Ovary (tissue), 9 donors: ENCODE data around the gene CRTC3. TPM values are rescaled to one million over a fixed set of nuclear protein-coding genes. Genes with fewer than 3 reads are reported as not detected.
"Not testable (repeated sequence)": the region's sequence is repeated elsewhere in the genome, so short reads cannot be mapped to it uniquely, and the experiment has no call there.

ENCODE experiments used
- DNase-seq, 5 donors: peaks; one replicate each; pipeline ENCODE4 v3.0.0-alpha.2; 2019 to 2020
- H3K27ac ChIP-seq, 2 donors: fragments of 200-600 bp; one replicate each; pipeline versions ENCODE4 v1.5.1 to v1.8.0; 2019 to 2022
- H3K27me3 ChIP-seq: fragments of 200-600 bp; one replicate; pipeline ENCODE4 v1.8.0; 2022
- H3K36me3 ChIP-seq: fragments of 200-600 bp; sonication (generic); one replicate; pipeline ENCODE4 v1.5.1; 2019
- H3K4me1 ChIP-seq: one replicate; pipeline ENCODE4 v1.8.1; 2013; ENCODE audit warnings: mild to moderate bottlenecking, moderate library complexity; ENCODE audit not compliant: insufficient read depth
- H3K4me3 ChIP-seq: fragments of 200-600 bp; sonication (generic); one replicate; pipeline ENCODE4 v1.5.1; 2017
- H3K9me3 ChIP-seq, 2 donors: fragments of 200-600 bp in 1 of 2; sonication (generic) in 1 of 2; one replicate each; pipeline versions ENCODE4 v1.5.1 to v1.8.1; 2013 to 2019; ENCODE audit warnings: mild to moderate bottlenecking in 1 of 2, moderate library complexity in 1 of 2
- CTCF ChIP-seq, 3 donors: fragments of 450-650 bp in 2 of 3; fragments of 200-600 bp in 1 of 3; IDR thresholded peaks; one replicate each; pipeline versions ENCODE4 v1.5.1 to v1.8.0; 2016 to 2022; ENCODE audit warnings: antibody characterized with exemption in 3 of 3, mild to moderate bottlenecking in 1 of 3
- EP300 ChIP-seq: sonication (generic); formaldehyde crosslinking; IDR thresholded peaks from one replicate; pipeline ENCODE4 v1.6.1; 2017; ENCODE audit warnings: antibody characterized with exemption
- POLR2A ChIP-seq: fragments of 450-650 bp; IDR thresholded peaks from one replicate; pipeline ENCODE4 v1.6.1; 2017; ENCODE audit warnings: antibody characterized with exemption, mild to moderate bottlenecking, moderate library complexity
- WGBS, 3 donors: extraction: QIAGEN DNeasy Blood & Tissue Kit in 1 of 3; methylation state at CpG; one replicate each; pipeline versions ENCODE4 v1.1.5 to v1.1.7; 2013 to 2017; 5-methylcytosine and 5-hydroxymethylcytosine counted together
- intact Hi-C, 4 donors: fragments of 100-400 bp; cut with DNase I; formaldehyde crosslinking; loops; one replicate each; pipeline versions ENCODE4 v1.11.0 to v1.15.1; 2022 to 2023
- polyA plus RNA-seq, 2 donors: library from polyadenylated mRNA; stranded (reverse); fragments of 200-250 nt in 1 of 2; fragments of 350-450 nt in 1 of 2; fragmentation: Illumina TruSeq in 1 of 2; extraction: RNeasy Lipid Tissue Mini Kit (QIAGEN cat#74804) in 1 of 2; gene quantifications; one replicate each; pipeline ENCODE4 v1.2.3, GENCODE V29; 2013 to 2014
- total RNA-seq, 7 donors: library from RNA; depleted of rRNA in 2 of 7; stranded (reverse); fragments of >200 nt in 2 of 7; fragmentation: NEBNext Ultra II Directional in 3 of 7; extraction: Animal tissue kit (Norgen Biotek cat#: 25700) in 3 of 7; gene quantifications; one replicate each; pipeline versions ENCODE4 v1.1.0 to v1.2.4, GENCODE V29; 2016 to 2023
- donor health status: DM: no; HTN: no; CAD: no; lungs with moderate emphysema.
- donor health status: DM: no; HTN: no; CAD: no.
- donor health status: Bipolar disorder and iron deficiency.
- donor health status: DM: yes; HTN: yes; CAD: no.
- donor health status: DM: no; HTN: no; CAD: no.
- donor health status: DM: yes; HTN: yes; CAD: no.

CRTC3 gene
- total and polyA plus RNA-seq, 9 donors, result 36.9 to 106 (median 85.4) TPM

GRCh38 chr15:90686435-90687218 lies 156.9 kb downstream of the CRTC3 start:
- Histone ChIP-seq H3K4me3 (no peak overlapping the region), H3K36me3 (no peaks in the 10 kb centered on the region), H3K27me3 (no peaks in the 10 kb centered on the region), H3K9me3 (no peaks in the 10 kb centered on the region), H3K27ac (no peak overlapping the region), H3K4me1 (no peaks in the 10 kb centered on the region)
- DNase-seq, result no peak
- 87 to 93% (median 88%) methylated on average over 3 of the region's 3 CpGs for WGBS, 3 donors
- intact Hi-C loops, result no loop called here
- no peak for TF ChIP-seq CTCF (IDR thresholded peaks at IDR 0.05)
- TF ChIP-seq POLR2A, result no peak
- no peak for TF ChIP-seq EP300

GRCh38 chr15:90689326-90689961 lies 159.7 kb downstream of the CRTC3 start:
- H3K27ac ChIP-seq, intact Hi-C loops, H3K9me3 ChIP-seq, H3K27me3 ChIP-seq, H3K36me3 ChIP-seq, H3K4me1 ChIP-seq, H3K4me3 ChIP-seq, DNase-seq: not testable (repeated sequence)
- 81 to 97% (median 81%) methylated on average over 6 of the region's 6 CpGs for WGBS, 3 donors

- no peak for TF ChIP-seq CTCF (IDR thresholded peaks at IDR 0.05)
- no peaks in the 10 kb centered on the region for H3K9me3 ChIP-seq
- no peaks in the 10 kb centered on the region for H3K27me3 ChIP-seq
- 36 to 44% (median 42%) methylated on average over 2 of the region's 2 CpGs for WGBS, 3 donors
- intact Hi-C loops, result loop anchor here in 2 of 4 donors (10.0 kb wide), 2 partner anchors 46 to 176 kb away; no protein-coding TSS in a partner anchor
- no peak overlapping the region for H3K27ac ChIP-seq
- no peak for DNase-seq
- no peaks in the 10 kb centered on the region for H3K4me1 ChIP-seq
- H3K36me3 ChIP-seq, result no peaks in the 10 kb centered on the region
- H3K4me3 ChIP-seq, result no peak overlapping the region
Measured at GRCh38 chr15:90690585-90690984, 160.9 kb downstream of the CRTC3 start.

GRCh38 chr15:90691369-90691768 lies 161.6 kb downstream of the CRTC3 start:
- intact Hi-C loops, result loop anchor here in 2 of 4 donors (10.0 kb wide), 2 partner anchors 47 to 177 kb away; no protein-coding TSS in a partner anchor
- WGBS, 3 donors, result 64 to 75% (median 69%) methylated on average over 4 of the region's 4 CpGs
- H3K4me1 ChIP-seq, result no peaks in the 10 kb centered on the region
- TF ChIP-seq EP300 (no peak), POLR2A (no peak), CTCF (IDR thresholded peaks at IDR 0.05) (no peak)
- H3K36me3 ChIP-seq, result no peaks in the 10 kb centered on the region
- H3K4me3 ChIP-seq, result no peak overlapping the region
- no peak overlapping the region for H3K27ac ChIP-seq
- H3K27me3 ChIP-seq, result no peaks in the 10 kb centered on the region
- DNase-seq, result no peak
- no peaks in the 10 kb centered on the region for H3K9me3 ChIP-seq
